GM18520 (cell line): ENCODE measurements around the gene AP3S2.

Experiments used
- ATAC-seq: cut with Tn5 transposase; IDR thresholded peaks from one replicate; pipeline ENCODE4 v1.9.1; 2021; ENCODE audit not compliant: unreplicated experiment

AP3S2 gene

GRCh38 chr15:89820666-89821611 lies 72.9 kb downstream of the AP3S2 start:
- no peak for ATAC-seq

DNA sequence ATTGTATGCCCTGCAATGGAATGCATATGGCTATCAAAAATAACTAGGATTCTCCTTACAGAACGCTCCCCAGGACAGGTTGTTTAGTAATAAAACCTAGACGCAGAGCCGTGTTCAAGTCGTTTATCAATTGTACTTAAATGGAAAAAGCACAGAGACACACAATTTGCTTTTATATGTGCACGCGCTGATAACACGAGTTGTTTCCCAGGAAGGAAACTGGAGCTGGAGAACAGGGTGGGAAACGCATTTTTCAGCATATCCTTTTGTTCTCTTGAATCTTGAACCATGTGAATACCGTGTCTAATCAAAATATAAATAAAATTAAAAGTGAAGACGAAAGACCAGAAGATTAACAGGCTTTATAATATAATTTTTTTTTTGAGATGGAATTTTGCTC lies 75.5 kb downstream of the AP3S2 start:
- no peak for ATAC-seq

GRCh38 chr15:89817701-89818280 lies 76.0 kb downstream of the AP3S2 start:
- no peak for ATAC-seq

GRCh38 chr15:89815769-89816168 lies 78.0 kb downstream of the AP3S2 start:
- ATAC-seq, result no peak

GRCh38 chr15:89814112-89814742 lies 79.6 kb downstream of the AP3S2 start:
- ATAC-seq, result no peak

DNA sequence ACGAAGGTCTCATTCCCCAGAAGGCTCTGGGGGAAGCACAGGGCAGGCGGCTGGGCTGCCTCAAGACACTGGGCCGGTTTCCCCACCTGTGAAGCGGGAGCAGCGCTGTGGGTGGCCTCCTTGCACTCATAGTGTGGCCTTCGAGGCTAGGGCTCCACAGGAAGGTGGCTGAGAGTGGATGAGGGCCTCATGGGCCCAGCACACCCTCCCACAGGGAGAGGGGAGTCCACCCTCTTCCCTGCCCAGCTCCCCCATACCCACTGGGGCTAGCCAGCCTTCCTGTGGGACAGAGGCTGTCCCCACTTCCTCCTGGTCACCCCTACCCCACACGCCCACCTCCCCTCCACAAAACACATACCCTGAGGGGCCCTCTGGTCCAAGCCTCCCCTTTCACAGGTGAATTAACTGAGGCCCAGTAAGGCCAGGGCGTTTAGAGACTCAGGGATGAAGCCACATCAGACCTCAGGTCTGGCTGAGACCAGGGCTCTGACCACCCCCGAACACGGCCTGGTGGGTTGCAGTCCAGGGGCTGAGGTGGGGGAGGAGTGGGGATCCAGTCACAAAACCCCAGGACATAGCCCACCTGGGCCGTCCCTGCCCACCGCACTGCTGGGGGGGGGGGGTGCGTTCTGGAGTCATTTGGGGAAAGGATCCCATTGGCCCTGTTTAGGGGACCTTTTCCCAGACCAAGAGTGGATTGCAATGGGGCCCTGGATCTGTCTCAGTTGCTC lies 80.2 kb downstream of the AP3S2 start:
- no peak for ATAC-seq

GRCh38 chr15:89812847-89813320 lies 80.9 kb downstream of the AP3S2 start:
- no peak for ATAC-seq

DNA sequence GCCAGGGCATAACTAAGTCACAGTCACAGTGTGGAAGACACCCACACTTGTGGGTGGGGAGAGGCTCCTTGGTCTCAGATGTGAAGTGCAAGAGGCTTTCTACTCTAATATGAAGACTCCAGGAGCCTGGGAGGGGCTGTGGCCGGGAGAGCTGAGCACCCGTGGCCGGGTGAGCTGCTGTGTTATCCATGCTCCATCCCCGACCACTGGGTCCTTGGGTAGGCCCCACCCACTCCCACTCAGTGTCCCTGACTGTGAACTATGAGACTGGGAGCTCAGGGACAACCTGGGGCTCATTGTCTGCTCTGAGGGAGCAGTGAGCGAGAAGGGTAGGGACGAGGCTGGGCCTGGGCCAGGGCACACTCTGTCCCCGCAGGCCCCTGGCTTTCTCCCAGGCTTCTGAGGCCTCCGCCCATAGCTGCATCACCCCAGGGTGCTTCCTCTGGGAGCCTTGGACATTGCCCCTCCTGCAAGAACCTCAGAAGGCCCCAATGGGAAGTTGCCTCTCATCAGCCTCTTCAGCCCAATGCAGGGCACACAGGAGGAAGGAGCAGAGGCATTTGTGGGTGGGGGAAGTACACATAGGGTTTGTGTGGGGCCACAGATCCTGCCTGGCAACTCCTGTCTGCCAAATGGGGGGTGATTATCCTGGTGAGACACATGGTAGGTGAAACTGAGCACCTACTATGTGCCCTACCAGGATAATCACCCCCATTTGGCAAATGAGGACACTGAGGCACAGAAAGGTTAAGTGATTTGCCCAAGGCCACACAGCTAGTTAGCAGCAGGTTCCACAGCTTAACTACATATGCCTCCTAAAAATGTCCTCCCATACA lies 81.6 kb downstream of the AP3S2 start:
- ATAC-seq, result no peak

- no peak for ATAC-seq
Observed at GRCh38 chr15:89810837-89811236, 83.0 kb downstream of the AP3S2 start.

GRCh38 chr15:89809787-89810148 lies 84.0 kb downstream of the AP3S2 start:
- no peak for ATAC-seq

GRCh38 chr15:89809093-89809786 lies 84.6 kb downstream of the AP3S2 start:
- no peak for ATAC-seq

- no peak for ATAC-seq
Observed at GRCh38 chr15:89808160-89808870, 85.5 kb downstream of the AP3S2 start.

DNA sequence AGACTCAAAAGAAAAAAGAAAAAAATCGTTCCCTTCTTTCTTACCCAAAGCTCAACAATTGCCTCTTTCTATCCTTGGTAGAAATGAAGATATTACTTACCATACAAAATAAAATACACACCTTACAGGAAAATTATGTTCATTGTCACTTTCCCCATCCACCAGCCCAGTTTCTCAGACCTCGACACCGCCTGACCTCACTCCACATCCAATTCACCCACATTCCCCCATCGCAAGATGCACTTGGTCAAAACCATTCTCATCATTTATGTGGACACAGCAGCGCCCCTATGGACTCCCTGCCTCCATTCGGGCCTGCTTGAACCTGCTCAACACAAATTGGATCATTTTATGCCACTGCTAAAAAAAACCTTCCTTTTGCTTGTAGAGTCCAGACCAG lies 86.1 kb downstream of the AP3S2 start:
- no peak for ATAC-seq

DNA sequence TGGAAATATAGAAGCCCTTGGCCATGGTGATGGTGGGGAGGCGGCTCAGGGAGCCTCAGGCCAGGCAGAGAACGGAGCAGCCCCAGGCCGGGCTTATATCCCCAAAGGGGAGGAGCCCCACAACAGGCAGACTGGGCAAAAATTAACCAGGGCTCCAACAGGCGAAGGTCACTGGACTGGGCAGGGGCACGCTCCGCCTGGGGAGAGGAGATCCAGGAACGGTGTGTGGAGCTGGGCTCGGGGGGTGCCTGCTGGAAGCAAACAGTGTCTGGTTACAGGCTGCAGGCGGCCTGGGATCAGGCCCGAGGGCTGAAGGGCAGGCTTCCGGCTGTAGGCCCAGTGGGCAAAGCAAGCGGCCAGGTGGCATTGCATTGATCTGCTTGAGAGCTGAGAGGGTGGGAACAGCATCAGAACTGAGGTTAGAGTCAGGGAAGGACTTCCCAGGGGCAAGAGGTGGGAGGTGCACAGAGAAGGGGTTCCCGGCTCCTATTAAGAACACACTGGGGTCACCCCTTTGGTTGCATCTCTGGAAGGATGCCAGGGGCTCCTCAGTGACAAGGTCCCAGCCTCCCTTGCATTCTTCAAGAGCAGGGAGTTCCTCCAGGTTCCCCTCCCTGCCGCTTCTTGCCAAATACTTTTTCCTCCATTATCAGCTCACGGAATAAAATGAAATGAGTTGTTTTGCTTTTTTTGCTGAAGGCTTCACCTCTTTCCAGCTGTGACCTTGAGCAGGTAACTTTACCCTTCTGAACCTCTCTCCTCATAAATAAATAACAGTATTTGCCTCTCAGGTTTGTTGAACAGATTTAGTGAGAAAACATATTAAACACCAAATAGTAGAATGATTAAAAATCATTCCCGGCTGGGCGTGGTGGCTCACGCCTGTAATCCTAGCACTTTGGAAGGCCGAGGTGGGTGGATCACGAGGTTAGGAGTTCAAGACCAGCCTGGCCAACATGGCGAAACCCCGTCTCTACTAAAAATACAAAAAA lies 86.9 kb downstream of the AP3S2 start:
- ATAC-seq, result no peak

DNA sequence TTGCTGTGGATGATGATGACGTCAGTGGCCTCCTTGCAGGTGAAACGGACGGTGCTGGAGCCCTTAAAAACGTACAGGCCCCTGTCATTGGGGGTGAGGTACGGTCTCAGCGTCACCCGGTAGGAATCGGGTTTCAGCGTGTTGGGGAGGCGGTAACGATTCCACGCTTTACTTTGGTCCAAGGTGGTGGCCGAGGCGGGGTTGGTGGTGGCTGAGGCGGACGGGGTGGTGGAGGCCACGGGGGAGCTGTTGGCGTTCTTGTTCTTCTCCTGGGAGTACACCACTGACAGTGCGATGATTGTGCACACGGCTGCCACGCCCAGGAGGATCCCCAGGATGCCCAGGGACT lies 87.6 kb downstream of the AP3S2 start:
- ATAC-seq, result no peak

- no peak for ATAC-seq
Observed at GRCh38 chr15:89805241-89806209, 88.3 kb downstream of the AP3S2 start.
